NB4 (cell line): ENCODE measurements around the gene RADIL.

ENCODE experiments used
- DNase-seq: peaks from one replicate; pipeline ENCODE4 v3.0.0; 2010; ENCODE audit warnings: low read depth
- H3K4me3 ChIP-seq: one replicate; pipeline ENCODE4 v1.5.1; 2011; ENCODE audit warnings: mild to moderate bottlenecking, low read depth, low read length, moderate library complexity
- CTCF ChIP-seq: IDR thresholded peaks from one replicate; pipeline ENCODE4 v1.5.1; 2012; ENCODE audit warnings: low read depth, low read length
- MAX ChIP-seq: IDR thresholded peaks from 2 replicates; pipeline ENCODE4 v1.6.1; 2011; ENCODE audit warnings: low read depth, low read length
- MYC ChIP-seq: IDR thresholded peaks from 2 replicates; pipeline ENCODE4 v1.6.1; 2011; ENCODE audit warnings: low read depth, low read length
- POLR2A ChIP-seq: IDR thresholded peaks from 2 replicates; pipeline ENCODE4 v1.6.1; 2011; ENCODE audit warnings: mild to moderate bottlenecking; ENCODE audit not compliant: insufficient read length; ENCODE audit errors: extremely low read depth

The RADIL gene

GRCh38 chr7:4885317-4885807 lies 1.8 kb upstream of the RADIL start:
- no peak overlapping the region for H3K4me3 ChIP-seq
- no peak for DNase-seq
- TF ChIP-seq CTCF (no peak), POLR2A (no peak)

GRCh38 chr7:4884164-4884563 lies 648 bp upstream of the RADIL start:
- no peak overlapping the region for H3K4me3 ChIP-seq
- DNase-seq, result no peak
- no peak for TF ChIP-seq MAX
- no peak for TF ChIP-seq MYC
- no peak for TF ChIP-seq CTCF
- no peak for TF ChIP-seq POLR2A

GRCh38 chr7:4883033-4883371 lies 514 bp downstream of the RADIL start:
- TF ChIP-seq MAX (no peak), CTCF (no peak), POLR2A (no peak), MYC (no peak)
- DNase-seq, result no peak
- no peak overlapping the region for H3K4me3 ChIP-seq

- TF ChIP-seq POLR2A, result no peak
- no peak for TF ChIP-seq MAX
- TF ChIP-seq CTCF, result no peak
- TF ChIP-seq MYC, result no peak
- H3K4me3 ChIP-seq, result no peak overlapping the region
- no peak for DNase-seq
These were observed 1.1 kb downstream of the RADIL start for GRCh38 chr7:4882169-4883032.

- TF ChIP-seq POLR2A (no peak), CTCF (no peak), MAX (no peak), MYC (no peak)
- no peak for DNase-seq
- H3K4me3 ChIP-seq, result no peak overlapping the region
These were observed 3.3 kb downstream of the RADIL start for GRCh38 chr7:4880218-4880617.
